HCT116 (cell line): ENCODE data around the gene FARP1. TPM values are rescaled to one million over a fixed set of nuclear protein-coding genes. Genes with fewer than 3 reads are reported as not detected.

Experiments used
- ATAC-seq: fragments of 200-7000 bp; cut with Tn5 transposase; 2 replicates; pipeline ENCODE4 v1.9.1; 2020; ENCODE audit warnings: mild to moderate bottlenecking, moderate library complexity
- BruUV-seq: library from RNA; stranded (reverse); fragments of 400-500 nt; replicated peaks from 2 replicates; lab custom pipeline; 2021; lab: Mats Ljungman, UMichigan
- CTCF ChIA-PET: fragments of 300-600 bp; sonication (Branson Sonifier 250); formaldehyde crosslinking; loops from one replicate; lab custom pipeline; 2021; ENCODE audit warnings: antibody characterized with exemption; lab: Charles Lee
- POLR2A ChIA-PET: fragments of 300-600, 350-600 bp; sonication (Branson Sonifier 250); formaldehyde crosslinking; loops from one replicate; lab custom pipeline; 2021; ENCODE audit warnings: antibody characterized with exemption; lab: Charles Lee
- RAD21 ChIA-PET, 2 experiments: fragments of 300-600 bp; sonication (Branson Sonifier 250); formaldehyde crosslinking; loops; one replicate each; lab custom pipeline; 2023; ENCODE audit warnings: low total read pairs in 2 of 2; ENCODE audit not compliant: uncharacterized antibody in 2 of 2, unreplicated experiment in 2 of 2, low non-redundant PET in 1 of 2; lab: Charles Lee
- DNase-seq: peaks from one replicate; pipeline ENCODE4 v3.0.0-alpha.2; 2010; ENCODE audit warnings: low read depth, low spot score
- H2AFZ ChIP-seq: fragments of 200-600 bp; shearing (Covaris generic), sonication (generic); 2 replicates; pipeline ENCODE4 v1.6.1; 2017; ENCODE audit warnings: low read depth, mixed run types, mixed read lengths, antibody characterized with exemption, low read length; ENCODE audit not compliant: poor library complexity, severe bottlenecking
- H3K27ac ChIP-seq: 2 replicates; pipeline ENCODE4 v1.5.1; 2012; ENCODE audit warnings: low read depth, low read length
- H3K27me3 ChIP-seq: fragments of 200-600 bp; sonication (generic); 2 replicates; pipeline ENCODE4 v1.6.1; 2016; ENCODE audit warnings: mixed run types, low read length, mixed read lengths; ENCODE audit not compliant: insufficient read depth
- H3K36me3 ChIP-seq, 2 experiments: fragments of 200-500 bp in 1 of 2; fragments of 200-600 bp in 1 of 2; sonication (Bioruptor generic) in 1 of 2; sonication (generic) in 1 of 2; 2 replicates each; pipeline versions ENCODE4 v1.5.1 to v1.6.1; 2014 to 2016; ENCODE audit warnings: low read length in 2 of 2, inconsistent platforms in 1 of 2, mixed read lengths in 1 of 2, mixed run types in 1 of 2; ENCODE audit not compliant: insufficient read depth in 2 of 2, control insufficient read depth in 1 of 2
- H3K4me1 ChIP-seq, 2 experiments: fragments of 200-600 bp in 1 of 2; sonication (generic) in 1 of 2; 2 replicates each; pipeline versions ENCODE4 v1.5.1 to v1.6.1; 2012 to 2017; ENCODE audit warnings: low read length in 2 of 2, inconsistent platforms in 1 of 2, mild to moderate bottlenecking in 1 of 2, mixed read lengths in 1 of 2, mixed run types in 1 of 2, moderate library complexity in 1 of 2; ENCODE audit not compliant: insufficient read depth in 2 of 2, control insufficient read depth in 1 of 2
- H3K4me2 ChIP-seq: fragments of 200-600 bp; sonication (generic); 2 replicates; pipeline ENCODE4 v1.6.1; 2017; ENCODE audit warnings: mixed run types, low read length, mixed read lengths
- H3K4me3 ChIP-seq, 2 experiments: fragments of 200-600 bp in 1 of 2; sonication (generic) in 1 of 2; replicated peaks in 1 of 2; 2 replicates each; pipeline ENCODE4 v1.5.1; 2011 to 2016; ENCODE audit warnings: low read length in 2 of 2, control low read depth in 1 of 2, low read depth in 1 of 2, mild to moderate bottlenecking in 1 of 2, mixed read lengths in 1 of 2, mixed run types in 1 of 2
- H3K79me2 ChIP-seq: fragments of 200-600 bp; sonication (generic); 2 replicates; pipeline ENCODE4 v1.6.1; 2017; ENCODE audit warnings: mild to moderate bottlenecking, mixed run types, low read length, moderate library complexity, mixed read lengths; ENCODE audit not compliant: insufficient read depth
- H3K9ac ChIP-seq: fragments of 200-600 bp; sonication (generic); 2 replicates; pipeline ENCODE4 v1.6.1; 2016; ENCODE audit warnings: low read length, mixed read lengths
- H3K9me2 ChIP-seq: fragments of 200-600 bp; sonication (generic), shearing (Covaris generic); 2 replicates; pipeline ENCODE4 v1.6.1; 2017; ENCODE audit warnings: mixed run types, mild to moderate bottlenecking, moderate library complexity; ENCODE audit not compliant: insufficient read depth
- H3K9me3 ChIP-seq, 2 experiments: fragments of 200-500 bp in 1 of 2; fragments of 200-600 bp in 1 of 2; sonication (Bioruptor generic) in 1 of 2; sonication (generic) in 1 of 2; 2 replicates each; pipeline ENCODE4 v1.6.1; 2014 to 2017; ENCODE audit warnings: low read length in 2 of 2, mixed read lengths in 2 of 2, inconsistent platforms in 1 of 2, low read depth in 1 of 2, mild to moderate bottlenecking in 1 of 2, mixed run types in 1 of 2, moderate library complexity in 1 of 2; ENCODE audit not compliant: control insufficient read depth in 1 of 2, insufficient read depth in 1 of 2
- H4K20me1 ChIP-seq: fragments of 200-600 bp; sonication (generic), shearing (Covaris generic); 2 replicates; pipeline ENCODE4 v1.6.1; 2017; ENCODE audit warnings: mixed run types, mild to moderate bottlenecking, moderate library complexity; ENCODE audit not compliant: insufficient read depth
- CBX3 ChIP-seq: IDR thresholded peaks from 2 replicates; pipeline ENCODE4 v1.6.1; 2012; ENCODE audit warnings: low read depth
- CEBPB ChIP-seq: IDR thresholded peaks from 2 replicates; pipeline ENCODE4 v1.6.1; 2012; ENCODE audit warnings: low read depth
- EGR1 ChIP-seq: IDR thresholded peaks from 2 replicates; pipeline ENCODE4 v1.6.1; 2012; ENCODE audit warnings: low read depth
- ELF1 ChIP-seq: IDR thresholded peaks from 2 replicates; pipeline ENCODE4 v1.6.1; 2012; ENCODE audit warnings: low read depth, borderline replicate concordance
- EZH2 ChIP-seq: fragments of 200-600 bp; sonication (generic); IDR thresholded peaks from 2 replicates; pipeline ENCODE4 v1.6.1; 2017; ENCODE audit warnings: antibody characterized with exemption, mixed run types
- EZH2phosphoT487 ChIP-seq: fragments of 200-600 bp; IDR thresholded peaks from 2 replicates; pipeline ENCODE4 v1.6.1; 2018; ENCODE audit warnings: antibody characterized with exemption, borderline replicate concordance
- FOSL1 ChIP-seq: IDR thresholded peaks from 2 replicates; pipeline ENCODE4 v1.6.1; 2012; ENCODE audit warnings: low read depth
- JUND ChIP-seq: IDR thresholded peaks from 2 replicates; pipeline ENCODE4 v1.6.1; 2012
- MAX ChIP-seq: IDR thresholded peaks from 2 replicates; pipeline ENCODE4 v1.6.1; 2012
- POLR2A ChIP-seq: IDR thresholded peaks from 2 replicates; pipeline ENCODE4 v1.7.0; 2011; ENCODE audit warnings: borderline replicate concordance; ENCODE audit not compliant: insufficient read depth, insufficient read length; ENCODE audit errors: extremely low read depth
- POLR2AphosphoS5 ChIP-seq: IDR thresholded peaks from 2 replicates; pipeline ENCODE4 v1.6.1; 2011; ENCODE audit warnings: mild to moderate bottlenecking, low read depth, low read length, moderate library complexity
- RAD21 ChIP-seq: IDR thresholded peaks from 2 replicates; pipeline ENCODE4 v1.6.1; 2012; ENCODE audit warnings: low read depth, mild to moderate bottlenecking
- REST ChIP-seq: IDR thresholded peaks from 2 replicates; pipeline ENCODE4 v1.6.1; 2012; ENCODE audit warnings: low read depth
- SP1 ChIP-seq: IDR thresholded peaks from 2 replicates; pipeline ENCODE4 v1.6.1; 2012; ENCODE audit warnings: low read depth
- TCF7L2 ChIP-seq: IDR thresholded peaks from 2 replicates; pipeline ENCODE4 v1.7.0; 2011; ENCODE audit warnings: borderline replicate concordance, inconsistent platforms; ENCODE audit not compliant: insufficient read depth, insufficient read length; ENCODE audit errors: extremely low read depth
- ZNF274 ChIP-seq: fragments of 200-500 bp; sonication (Bioruptor generic); IDR thresholded peaks from 2 replicates; pipeline ENCODE4 v1.6.1; 2014; ENCODE audit warnings: mild to moderate bottlenecking, low read depth, low read length, inconsistent platforms
- intact Hi-C: fragments of 100-400 bp; cut with micrococcal nuclease; formaldehyde crosslinking; loops from 2 replicates; pipeline ENCODE4 v1.10.0; 2022
- total RNA-seq: library from RNA; stranded (reverse); gene quantifications from one replicate; pipeline ENCODE4 v1.2.1, GENCODE V29; 2021; ENCODE audit not compliant: unreplicated experiment

FARP1 gene
- total RNA-seq, 1 experiment from 2014 or later = 30.5 TPM

- H3K79me2 ChIP-seq = no peaks in the 10 kb centered on the region
- no peaks in the 10 kb centered on the region for H3K27me3 ChIP-seq
- H3K27ac ChIP-seq = no peak overlapping the region
- peaks cover 0 to 1% of the 10 kb centered on the region in 2 experiments; a peak in 1 of 4 replicates for H3K4me1 ChIP-seq
- H3K4me2 ChIP-seq = no peak overlapping the region
- POLR2A ChIA-PET = no interaction called here
- H3K36me3 ChIP-seq = no peaks in the 10 kb centered on the region
- no peaks in the 10 kb centered on the region for H3K9me2 ChIP-seq
- ATAC-seq = no peak
- H2AFZ ChIP-seq = no peak overlapping the region
- TF ChIP-seq SP1 (no peak), CEBPB (no peak), TCF7L2 (no peak), REST (no peak), MAX (no peak), POLR2A (no peak), EZH2phosphoT487 (no peak), POLR2AphosphoS5 (no peak), JUND (no peak), EZH2 (no peak), EGR1 (no peak), ELF1 (no peak), ZNF274 (no peak), RAD21 (no peak), CBX3 (no peak), FOSL1 (no peak)
- TF ChIP-seq, all 23 proteins: peak for 0
- H3K4me3 ChIP-seq = no peak overlapping the region
- ChIA-PET RAD21 (no interaction called here), CTCF (no interaction called here)
- no peak for DNase-seq
- no peak overlapping the region for H3K9ac ChIP-seq
- no peaks in the 10 kb centered on the region for H4K20me1 ChIP-seq
- no peaks in the 10 kb centered on the region for H3K9me3 ChIP-seq
- no TSS peak for BruUV-seq
- intact Hi-C loops = no loop called here
These were observed 124.4 kb downstream of the FARP1 start for GRCh38 chr13:98267080-98267912.
